Astrocyte of the spinal cord (primary cell): ENCODE measurements around the gene YWHAE.
A peak's percentile ranks its signal among the peaks of the same experiment; 100 is the strongest.
"Not testable (repeated sequence)": the region's sequence is repeated elsewhere in the genome, so short reads cannot be mapped to it uniquely, and the experiment has no call there.

Source experiments
- DNase-seq: peaks from one replicate; pipeline ENCODE4 v3.0.0; 2011; ENCODE audit warnings: low read depth, low spot score
- H3K4me3 ChIP-seq: 2 replicates; pipeline ENCODE4 v1.5.1; 2011; ENCODE audit warnings: low read depth, mild to moderate bottlenecking, low read length, moderate library complexity
- in situ Hi-C: cut with HindIII; loops from 2 replicates; pipeline ENCODE4 v1.10.0; 2017; ENCODE audit warnings: low sequenced_read_pairs
- TF ChIP-seq, protein P1 (sequence below): IDR thresholded peaks from 2 replicates; pipeline ENCODE4 v1.5.1; 2012; ENCODE audit warnings: low read depth, mild to moderate bottlenecking, low read length, inconsistent platforms

YWHAE gene

DNA sequence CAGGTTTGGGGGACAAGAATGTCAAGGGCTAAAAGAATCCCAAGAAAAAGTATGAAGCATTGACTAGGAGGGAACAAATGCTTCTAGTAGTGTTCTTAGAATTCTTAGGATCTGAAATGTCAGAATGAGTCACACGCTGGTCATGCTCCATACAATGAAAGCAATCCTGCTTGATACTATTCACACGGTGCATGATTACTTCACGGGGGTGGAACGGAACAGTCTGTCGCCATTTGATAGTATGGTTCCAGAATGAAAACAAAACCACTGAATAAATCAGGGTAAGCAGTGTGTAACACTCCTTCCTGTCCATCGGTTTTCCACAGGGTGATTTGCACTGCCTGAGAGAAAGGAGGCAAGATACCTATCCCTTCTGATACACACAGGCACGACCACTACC, 22.9 kb upstream of the YWHAE start:
- no peak overlapping the region for H3K4me3 ChIP-seq
- in situ Hi-C loops: no loop called here
- peak; percentile 96 for DNase-seq
- TF ChIP-seq, protein P1, sequence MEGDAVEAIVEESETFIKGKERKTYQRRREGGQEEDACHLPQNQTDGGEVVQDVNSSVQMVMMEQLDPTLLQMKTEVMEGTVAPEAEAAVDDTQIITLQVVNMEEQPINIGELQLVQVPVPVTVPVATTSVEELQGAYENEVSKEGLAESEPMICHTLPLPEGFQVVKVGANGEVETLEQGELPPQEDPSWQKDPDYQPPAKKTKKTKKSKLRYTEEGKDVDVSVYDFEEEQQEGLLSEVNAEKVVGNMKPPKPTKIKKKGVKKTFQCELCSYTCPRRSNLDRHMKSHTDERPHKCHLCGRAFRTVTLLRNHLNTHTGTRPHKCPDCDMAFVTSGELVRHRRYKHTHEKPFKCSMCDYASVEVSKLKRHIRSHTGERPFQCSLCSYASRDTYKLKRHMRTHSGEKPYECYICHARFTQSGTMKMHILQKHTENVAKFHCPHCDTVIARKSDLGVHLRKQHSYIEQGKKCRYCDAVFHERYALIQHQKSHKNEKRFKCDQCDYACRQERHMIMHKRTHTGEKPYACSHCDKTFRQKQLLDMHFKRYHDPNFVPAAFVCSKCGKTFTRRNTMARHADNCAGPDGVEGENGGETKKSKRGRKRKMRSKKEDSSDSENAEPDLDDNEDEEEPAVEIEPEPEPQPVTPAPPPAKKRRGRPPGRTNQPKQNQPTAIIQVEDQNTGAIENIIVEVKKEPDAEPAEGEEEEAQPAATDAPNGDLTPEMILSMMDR: no peak

DNA sequence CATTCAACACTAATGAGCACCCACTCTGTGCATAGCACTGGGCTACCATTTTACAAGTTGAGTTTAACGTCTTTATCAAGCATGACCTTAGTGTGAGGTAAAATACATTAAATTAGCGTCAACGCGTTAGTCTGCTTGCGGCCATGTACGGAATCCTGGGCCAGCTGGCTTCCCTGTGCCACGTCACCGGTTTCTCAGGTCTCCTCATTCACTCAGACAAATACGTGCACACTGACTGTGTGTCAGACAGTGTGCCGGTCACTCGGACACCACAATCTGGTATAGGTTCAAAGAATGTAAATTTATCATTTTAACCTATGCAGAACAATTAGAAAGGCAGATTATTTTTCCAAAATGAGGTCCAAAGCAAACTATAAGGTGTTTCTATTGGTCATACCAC, 21.4 kb upstream of the YWHAE start:
- DNase-seq: no peak
- H3K4me3 ChIP-seq: no peak overlapping the region
- in situ Hi-C loops: no loop called here
- TF ChIP-seq, protein P1: no peak

DNA sequence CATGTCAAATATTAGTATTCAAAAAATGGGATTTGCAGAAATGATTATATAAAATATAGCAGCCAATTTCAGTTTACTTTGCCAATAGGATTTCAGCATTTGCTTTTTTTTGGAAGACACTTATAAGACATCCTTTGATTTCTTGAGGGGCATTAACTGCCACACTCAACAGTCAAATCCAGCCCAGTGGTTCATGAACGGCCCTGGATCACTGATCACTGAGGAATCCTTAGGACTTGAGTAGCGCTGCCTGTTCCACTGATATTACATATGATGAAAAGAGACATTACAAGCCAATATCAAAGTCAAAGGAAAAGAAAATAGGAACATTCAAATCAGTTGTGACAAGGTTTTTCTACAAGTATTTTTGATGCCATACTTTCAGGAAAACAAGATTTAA, 21.0 kb upstream of the YWHAE start:
- TF ChIP-seq, protein P1: no peak
- in situ Hi-C loops: no loop called here
- no peak overlapping the region for H3K4me3 ChIP-seq
- DNase-seq: no peak

DNA sequence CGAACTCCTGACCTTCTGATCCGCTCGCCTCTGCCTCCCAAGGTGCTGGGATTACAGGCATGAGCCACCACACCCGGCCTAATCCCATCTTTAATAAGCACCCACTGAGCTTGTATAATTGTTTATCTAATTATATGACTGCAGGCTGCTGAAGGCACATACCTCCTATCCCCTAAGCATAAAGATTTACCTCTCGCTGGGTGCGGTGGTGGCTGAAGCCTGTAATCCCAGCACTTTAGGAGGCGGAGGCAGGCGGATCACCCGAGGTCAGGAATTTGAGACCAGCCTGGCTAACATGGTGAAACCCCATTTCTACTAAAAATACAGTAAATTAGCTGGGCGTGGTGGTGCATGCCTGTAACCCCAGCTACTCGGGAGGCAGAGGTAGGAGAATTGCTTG, 20.1 kb upstream of the YWHAE start:
- in situ Hi-C loops: no loop called here
- no peak for DNase-seq
- TF ChIP-seq, protein P1: no peak
- H3K4me3 ChIP-seq: no peak overlapping the region

DNA sequence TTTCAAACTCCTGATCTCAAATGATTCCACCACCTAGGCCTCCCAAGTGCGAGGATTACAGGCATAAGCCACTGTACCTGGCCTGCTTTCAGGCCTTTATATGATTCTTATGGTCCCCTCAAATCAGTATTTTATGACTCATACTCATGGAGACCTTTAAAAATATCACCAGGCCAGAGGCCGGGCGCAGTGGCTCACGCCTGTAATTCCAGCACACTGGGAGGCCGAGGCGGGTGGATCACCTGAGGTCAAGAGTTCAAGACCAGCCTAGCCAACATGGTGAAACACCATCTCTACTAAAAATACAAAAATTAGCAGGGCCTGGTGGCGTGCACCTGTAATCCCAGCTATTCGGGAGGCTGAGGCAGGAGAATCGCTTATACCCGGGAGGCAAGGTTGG, 18.5 kb upstream of the YWHAE start:
- in situ Hi-C loops, H3K4me3 ChIP-seq, DNase-seq: not testable (repeated sequence)

DNA sequence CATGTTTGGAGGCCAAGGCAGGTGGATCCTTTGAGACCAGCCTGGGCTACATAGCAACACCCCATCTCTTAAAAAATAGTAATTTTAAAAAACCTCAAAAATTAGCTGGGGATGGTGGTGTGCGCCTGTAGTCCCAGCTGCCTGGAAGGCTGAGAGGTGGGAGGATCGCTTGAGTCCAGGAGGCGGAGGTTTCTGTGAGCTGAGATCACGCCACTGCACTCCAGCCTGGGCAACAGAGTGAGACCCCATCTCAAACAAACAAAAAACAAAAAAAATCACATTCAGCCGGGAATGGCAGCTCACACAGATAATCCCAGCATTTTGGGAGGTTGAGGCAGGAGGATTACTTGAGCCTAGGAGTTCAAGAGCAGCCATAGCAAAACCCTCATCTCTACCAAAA, 16.4 kb upstream of the YWHAE start:
- TF ChIP-seq, protein P1: no peak
- DNase-seq: no peak
- in situ Hi-C loops: no loop called here
- H3K4me3 ChIP-seq: no peak overlapping the region

DNA sequence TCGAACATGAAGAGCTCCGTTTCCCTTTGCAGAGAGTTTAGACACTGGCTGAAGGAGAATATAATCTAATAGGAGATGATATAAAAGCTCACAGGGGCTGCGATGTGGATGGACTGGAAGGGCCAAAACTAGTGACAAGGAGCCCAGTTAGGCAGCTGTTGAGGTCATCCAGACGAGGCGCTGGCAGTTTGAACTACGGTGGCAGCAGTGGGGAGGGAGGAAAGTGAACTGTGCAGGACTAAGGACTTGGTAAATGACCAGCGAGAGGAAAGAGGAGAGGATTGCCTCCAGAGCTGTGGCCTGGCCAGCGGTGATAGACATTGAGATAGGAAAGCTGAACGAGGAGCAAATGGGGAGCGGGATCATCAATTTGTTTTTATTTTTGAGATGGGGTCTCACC, 14.6 kb upstream of the YWHAE start:
- TF ChIP-seq, protein P1: no peak
- DNase-seq: no peak
- in situ Hi-C loops: no loop called here
- H3K4me3 ChIP-seq: no peak overlapping the region
